NB4 (cell line): Measurements from ENCODE around the gene P2RY12.

Experiments
- POLR2A ChIP-seq: IDR thresholded peaks from 2 replicates; pipeline ENCODE4 v1.6.1; 2011; ENCODE audit warnings: mild to moderate bottlenecking; ENCODE audit not compliant: insufficient read length; ENCODE audit errors: extremely low read depth
- TF ChIP-seq, protein P1 (sequence below): IDR thresholded peaks from one replicate; pipeline ENCODE4 v1.5.1; 2012; ENCODE audit warnings: low read depth, low read length

DNA sequence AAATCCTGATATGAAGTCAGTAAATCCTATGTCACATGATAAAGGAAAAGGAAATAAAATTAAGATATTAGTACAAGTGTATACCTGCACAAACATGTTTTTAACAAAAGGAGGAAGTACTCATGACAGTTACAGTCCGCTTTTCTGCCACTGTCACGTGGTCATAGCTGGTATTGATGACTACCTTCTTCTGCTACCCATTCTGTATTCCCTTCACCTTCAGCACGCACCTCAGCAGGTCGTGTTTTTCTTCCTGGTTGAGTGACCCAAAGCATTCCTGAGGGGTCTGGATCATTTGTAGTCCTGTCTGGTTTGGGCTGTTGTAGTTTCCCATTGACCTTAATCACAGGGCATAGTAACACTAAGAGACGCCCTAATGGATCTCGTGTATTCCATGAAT is 35.3 kb upstream of the P2RY12 start:
- TF ChIP-seq, protein P1, sequence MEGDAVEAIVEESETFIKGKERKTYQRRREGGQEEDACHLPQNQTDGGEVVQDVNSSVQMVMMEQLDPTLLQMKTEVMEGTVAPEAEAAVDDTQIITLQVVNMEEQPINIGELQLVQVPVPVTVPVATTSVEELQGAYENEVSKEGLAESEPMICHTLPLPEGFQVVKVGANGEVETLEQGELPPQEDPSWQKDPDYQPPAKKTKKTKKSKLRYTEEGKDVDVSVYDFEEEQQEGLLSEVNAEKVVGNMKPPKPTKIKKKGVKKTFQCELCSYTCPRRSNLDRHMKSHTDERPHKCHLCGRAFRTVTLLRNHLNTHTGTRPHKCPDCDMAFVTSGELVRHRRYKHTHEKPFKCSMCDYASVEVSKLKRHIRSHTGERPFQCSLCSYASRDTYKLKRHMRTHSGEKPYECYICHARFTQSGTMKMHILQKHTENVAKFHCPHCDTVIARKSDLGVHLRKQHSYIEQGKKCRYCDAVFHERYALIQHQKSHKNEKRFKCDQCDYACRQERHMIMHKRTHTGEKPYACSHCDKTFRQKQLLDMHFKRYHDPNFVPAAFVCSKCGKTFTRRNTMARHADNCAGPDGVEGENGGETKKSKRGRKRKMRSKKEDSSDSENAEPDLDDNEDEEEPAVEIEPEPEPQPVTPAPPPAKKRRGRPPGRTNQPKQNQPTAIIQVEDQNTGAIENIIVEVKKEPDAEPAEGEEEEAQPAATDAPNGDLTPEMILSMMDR, result no peak
- TF ChIP-seq POLR2A, result no peak
